Urothelium cell line (cell line): Measurements from ENCODE around the gene COX5B.
"Not testable (repeated sequence)": the region's sequence is repeated elsewhere in the genome, so short reads cannot be mapped to it uniquely, and the experiment has no call there.

Experiments used
- DNase-seq: peaks from one replicate; pipeline ENCODE4 v3.0.0; 2011; ENCODE audit warnings: low spot score, mixed read lengths
- FAIRE-seq: peaks from 2 replicates; lab custom pipeline; 2011; peaks lifted over from hg19 to GRCh38; lab: Jason Lieb, UNC

Gene COX5B, protein sequence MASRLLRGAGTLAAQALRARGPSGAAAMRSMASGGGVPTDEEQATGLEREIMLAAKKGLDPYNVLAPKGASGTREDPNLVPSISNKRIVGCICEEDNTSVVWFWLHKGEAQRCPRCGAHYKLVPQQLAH

DNA sequence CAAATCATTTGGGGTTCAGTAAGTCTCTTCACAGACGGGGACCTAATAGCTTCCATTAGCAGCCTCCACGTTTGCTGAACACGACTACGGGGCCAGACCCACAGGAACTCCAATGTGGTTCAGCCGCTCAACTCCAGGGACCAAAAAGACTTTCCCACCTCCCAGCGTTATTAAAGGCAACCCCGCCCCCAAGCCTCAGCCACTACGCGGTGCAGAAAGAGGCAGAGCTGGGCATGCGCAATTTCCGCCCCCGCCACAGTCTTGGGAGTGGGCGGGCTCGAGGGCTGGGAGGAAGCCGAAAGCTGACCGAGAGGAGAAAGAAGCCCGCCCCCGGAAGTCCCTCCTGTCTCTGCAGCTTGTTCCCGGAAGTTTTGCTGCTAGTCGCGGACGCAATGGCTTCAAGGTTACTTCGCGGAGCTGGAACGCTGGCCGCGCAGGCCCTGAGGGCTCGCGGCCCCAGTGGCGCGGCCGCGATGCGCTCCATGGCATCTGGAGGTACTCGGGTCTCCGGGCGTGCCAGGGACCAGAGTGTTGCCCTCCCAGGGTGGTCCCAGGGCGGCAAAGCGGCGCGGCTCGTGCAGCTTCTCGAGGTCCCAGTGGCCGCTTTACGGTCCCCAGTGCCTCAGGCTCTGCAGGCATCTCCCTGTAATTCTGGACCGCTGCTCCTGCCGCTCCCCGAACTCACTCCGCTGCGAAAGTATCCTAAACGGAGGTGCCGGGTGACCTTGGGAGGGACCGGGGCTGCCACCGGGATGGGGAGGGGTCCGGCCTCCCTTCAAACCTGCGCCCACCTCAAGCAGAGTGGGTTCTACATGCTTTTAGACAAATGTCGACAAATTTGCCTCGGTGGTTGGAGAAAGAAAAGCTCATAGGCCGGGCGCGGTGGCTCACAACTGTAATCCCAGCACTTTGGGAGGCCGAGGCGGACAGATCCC lies at the start of gene COX5B:
Gene COX5B, plus strand, starts transcription at position 368 of the 935 bp plus-strand sequence. Its CDS starts 25 bp downstream, at position 393.
- no peak for FAIRE-seq
- peak; percentile 100 for DNase-seq

DNA sequence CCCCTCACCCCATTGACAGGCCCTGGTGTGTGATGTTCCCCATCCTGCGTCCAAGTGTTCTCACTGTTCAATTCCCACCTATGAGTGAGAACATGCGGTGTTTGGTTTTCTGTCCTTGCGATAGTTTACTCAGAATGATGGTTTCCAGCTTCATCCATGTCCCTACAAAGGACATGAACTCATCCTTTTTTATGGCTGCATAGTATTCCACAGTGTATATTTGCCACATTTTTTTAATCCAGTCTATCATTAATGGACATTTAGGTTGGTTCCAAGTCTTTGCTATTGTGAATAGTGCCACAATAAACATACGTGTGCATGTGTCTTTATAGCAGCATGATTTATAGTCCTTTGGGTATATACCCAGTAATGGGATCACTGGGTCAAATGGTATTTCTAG lies 49.7 kb upstream of the COX5B start:
- not testable (repeated sequence) for DNase-seq, FAIRE-seq

DNA sequence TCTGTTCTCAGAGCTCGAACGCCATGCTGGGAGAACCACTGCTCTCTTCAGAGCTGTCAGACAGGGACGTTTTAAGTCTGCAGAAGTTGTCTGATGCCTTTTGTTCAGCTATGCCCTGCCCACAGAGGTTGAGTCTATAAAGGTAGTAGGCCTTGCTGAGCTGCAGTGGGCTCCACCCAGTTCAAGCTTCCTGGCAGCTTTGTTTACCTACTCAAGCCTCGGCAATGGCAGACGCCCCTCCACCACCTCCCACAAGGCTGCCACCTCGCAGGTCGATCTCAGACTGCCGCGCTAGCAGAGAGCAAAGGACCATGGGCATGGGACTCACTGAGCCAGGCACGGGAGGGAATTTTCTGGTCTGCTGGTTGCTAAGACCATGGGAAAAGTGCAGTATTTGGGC lies 44.3 kb upstream of the COX5B start:
- DNase-seq, FAIRE-seq: not testable (repeated sequence)

DNA sequence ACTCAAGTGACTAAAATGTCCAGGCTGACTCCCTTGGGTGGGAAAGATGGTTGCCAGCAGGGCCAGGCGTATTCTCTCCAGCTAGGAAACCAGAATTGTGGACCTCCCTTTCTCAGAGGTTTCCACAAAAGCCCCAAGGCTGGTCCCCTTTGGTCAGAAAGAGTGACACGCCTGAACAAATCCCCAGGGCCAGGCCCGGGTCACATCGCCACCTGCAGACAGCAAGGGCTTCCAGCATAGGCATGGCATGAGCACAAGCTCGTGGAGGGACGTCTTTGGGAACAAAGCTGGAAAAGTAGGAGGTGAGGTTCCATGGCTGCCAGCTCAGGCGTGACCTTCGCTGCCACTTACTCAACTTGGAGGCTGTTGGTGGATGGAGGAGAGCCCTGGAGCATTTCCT lies 40.8 kb upstream of the COX5B start:
- not testable (repeated sequence) for DNase-seq, FAIRE-seq

DNA sequence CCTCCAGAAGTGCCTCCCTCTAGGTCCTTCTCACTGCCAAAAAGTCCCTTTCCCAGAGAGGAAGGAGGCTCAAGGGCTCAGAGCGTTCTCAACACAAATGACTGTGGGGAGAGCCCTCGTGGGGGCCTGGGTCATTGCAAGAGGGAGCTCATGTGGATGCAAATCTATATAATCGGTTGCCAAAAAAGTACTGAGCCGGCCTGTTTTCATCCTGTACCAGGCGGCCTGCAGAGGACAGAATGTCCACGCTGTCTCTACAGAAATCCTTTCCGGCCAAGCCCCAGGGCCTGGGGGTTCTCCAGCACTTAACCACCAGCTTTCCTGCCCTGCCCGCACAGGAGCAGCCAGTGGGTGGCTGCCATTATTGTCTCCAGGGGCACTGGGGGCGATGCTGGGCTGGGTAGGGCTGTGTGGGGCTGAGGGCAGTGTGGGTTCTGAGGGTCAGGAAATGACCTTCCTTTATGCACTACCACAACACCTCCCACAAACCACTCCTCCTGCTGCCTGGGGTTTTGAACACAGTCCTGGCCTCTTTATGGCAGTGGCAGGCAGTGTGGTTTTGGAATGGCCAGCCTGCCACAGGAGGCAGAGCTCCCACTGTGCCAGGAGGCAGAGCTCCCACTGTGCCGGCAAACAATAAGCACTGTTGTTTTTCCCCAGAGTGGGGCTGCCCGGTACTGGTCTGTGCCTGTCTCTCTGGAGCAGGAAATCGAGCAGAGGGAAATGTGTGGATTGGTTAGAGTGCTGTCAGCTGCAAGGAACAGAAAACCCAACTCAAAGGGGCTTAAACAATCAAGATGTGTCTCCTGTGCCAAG lies 40.1 kb upstream of the COX5B start:
- DNase-seq, FAIRE-seq: not testable (repeated sequence)

DNA sequence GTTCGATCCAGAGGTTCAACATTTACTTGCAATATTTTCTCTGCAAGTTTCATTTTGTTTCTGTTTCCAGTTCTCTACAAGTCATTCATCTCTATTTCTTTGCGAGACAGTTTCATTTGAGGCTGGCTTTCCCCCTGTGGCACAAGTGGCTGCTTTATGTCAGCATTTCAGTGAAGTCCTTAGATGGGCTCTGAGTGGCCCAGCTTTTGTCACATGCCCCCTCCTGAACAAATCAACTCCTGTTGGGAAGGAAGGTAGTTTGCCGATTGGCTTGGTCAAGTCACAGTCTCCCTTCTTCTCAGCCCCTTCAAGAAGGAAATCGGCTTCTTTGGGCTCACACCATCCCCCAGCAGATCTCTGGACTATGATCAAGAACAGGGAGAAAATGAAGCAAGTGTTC lies 37.1 kb upstream of the COX5B start:
- not testable (repeated sequence) for FAIRE-seq, DNase-seq

DNA sequence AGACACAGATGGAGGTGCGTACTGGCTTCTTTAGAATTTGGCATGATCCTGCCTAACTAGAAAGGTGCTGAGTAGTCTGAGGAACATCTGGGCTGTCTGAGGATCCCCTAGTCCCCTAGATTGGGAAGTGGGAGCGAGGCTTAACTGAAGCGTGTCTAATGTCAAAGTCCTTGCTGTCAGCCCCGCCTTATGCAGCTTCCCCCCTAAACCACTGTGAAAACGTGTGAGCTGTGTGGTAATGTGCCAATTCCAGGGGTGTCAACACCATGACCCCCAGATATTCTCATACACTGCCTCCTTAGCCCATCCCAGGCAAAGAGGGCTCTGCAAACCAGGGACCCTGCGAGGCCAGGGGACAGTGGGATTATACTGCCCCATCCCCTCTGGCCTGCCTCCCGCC lies 34.0 kb upstream of the COX5B start:
- FAIRE-seq, DNase-seq: not testable (repeated sequence)

DNA sequence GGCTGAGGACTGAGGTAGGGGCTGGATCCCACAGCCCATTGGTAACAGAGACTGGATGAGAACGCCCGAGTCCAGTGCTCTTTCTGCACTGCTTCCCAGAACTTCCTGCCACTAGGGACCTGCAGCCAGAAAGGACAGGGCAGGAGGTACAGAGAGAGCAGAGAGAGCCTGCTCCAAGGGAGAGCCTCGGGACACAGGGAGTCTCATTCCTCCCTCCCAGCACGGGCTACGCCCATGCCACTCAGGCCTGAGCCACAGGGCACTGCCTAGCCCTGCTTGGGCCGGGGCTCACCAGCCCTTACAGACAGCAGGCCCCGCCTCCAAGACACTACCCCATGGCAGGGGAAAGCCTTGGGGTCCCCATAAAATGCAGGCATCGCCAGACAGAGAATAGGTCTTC lies 30.1 kb upstream of the COX5B start:
- not testable (repeated sequence) for FAIRE-seq, DNase-seq

DNA sequence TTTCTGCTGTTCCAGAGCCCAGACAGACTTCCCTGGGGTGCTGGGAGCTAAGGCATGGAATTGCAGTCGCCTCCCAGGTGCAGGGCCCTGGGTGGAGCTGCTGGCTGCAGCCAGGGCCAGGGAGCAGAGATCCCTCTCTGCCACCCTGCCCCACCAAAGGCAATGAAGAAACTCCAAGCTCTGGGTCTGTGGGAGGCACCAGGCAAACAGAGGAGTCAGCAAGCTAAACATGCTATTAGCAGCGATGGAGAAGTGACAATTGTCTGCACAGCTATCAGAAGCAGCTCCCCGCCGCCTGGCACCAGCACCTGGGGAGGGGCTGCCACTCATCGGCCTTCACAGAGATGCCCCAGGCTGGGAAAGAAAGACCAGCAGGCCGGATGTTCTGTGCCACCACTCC lies 28.0 kb upstream of the COX5B start:
- no peak for DNase-seq
- no peak for FAIRE-seq

DNA sequence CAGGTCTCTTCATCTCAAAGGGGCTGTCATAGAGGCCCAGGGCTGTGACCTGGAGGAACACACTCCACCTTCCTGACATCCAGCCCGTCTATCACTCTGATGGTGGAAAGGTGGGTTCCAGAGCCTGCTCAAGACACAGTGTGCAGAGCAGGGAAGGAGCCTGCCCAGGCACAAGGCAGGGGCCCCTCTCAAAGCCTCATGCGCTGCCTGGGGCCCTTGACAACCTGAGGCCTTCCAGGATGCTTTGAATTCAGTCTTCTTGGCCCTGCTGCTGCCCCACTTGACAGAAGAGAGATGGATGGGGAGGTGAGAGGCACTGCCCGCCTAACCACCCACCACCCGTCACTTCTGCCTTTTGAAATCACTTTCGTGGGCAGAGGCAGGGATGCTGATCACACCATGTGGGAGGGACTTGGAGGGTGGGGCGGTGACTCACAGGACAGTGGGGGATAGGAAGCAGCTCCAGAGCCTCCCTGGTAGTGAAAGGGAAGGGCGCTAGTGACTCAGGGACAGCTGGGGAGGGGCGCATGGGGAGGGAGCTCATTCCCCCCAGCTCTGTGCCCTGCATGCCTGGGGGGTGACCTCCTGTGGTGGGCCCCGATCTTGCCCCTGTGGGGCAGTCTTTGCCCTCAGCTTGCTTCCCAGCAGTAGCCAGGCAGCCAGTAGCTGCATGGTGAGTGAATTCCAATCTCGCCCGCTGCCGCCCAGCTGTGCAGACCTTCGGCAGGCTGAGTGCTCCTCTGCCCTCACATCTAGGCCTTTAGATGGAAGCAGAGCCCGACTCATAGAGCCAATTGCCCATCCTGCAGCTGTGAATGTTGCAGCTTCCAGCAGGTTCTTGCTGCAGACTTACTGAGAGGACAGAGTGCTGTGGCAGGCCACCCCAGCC lies 26.7 kb upstream of the COX5B start:
- peak; percentile 93 for FAIRE-seq
- DNase-seq, result not testable (repeated sequence)

DNA sequence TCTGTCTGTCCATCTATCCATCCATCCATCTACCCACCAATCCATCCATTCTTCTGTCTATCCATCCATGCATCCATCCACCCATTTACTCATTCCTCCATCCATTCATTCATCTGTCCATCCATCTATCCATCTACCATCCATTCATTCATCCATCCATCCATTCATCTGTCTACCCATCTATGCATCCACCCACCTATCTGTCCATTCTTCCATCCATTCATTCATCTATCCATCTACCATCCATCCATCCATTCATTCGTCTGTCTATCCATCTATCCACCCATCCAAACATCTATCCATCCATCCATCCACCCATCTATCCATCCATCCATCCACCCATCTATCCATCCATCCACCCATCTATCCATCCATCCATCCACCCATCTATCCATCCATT lies 25.4 kb upstream of the COX5B start:
- DNase-seq, FAIRE-seq: not testable (repeated sequence)

DNA sequence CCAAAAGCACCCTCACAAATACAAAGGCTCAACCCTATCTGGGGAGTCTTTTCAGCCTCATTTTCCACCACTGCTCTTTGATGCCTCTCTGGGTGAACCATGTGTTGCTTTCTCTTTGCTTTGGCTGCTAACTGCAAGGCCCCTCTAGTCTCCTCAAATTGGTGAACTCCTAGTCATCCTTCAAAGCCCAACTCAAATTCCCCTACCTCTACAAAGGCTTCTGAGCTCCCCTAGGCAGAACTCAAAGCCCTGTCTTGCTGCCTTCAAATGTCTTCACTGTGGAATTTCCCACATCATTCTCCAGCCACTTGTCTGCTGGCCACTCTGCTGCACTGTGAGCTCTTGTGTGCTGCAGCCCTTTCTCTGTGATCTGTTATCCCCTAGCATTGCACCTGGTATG lies 22.9 kb upstream of the COX5B start:
- FAIRE-seq, DNase-seq: not testable (repeated sequence)

DNA sequence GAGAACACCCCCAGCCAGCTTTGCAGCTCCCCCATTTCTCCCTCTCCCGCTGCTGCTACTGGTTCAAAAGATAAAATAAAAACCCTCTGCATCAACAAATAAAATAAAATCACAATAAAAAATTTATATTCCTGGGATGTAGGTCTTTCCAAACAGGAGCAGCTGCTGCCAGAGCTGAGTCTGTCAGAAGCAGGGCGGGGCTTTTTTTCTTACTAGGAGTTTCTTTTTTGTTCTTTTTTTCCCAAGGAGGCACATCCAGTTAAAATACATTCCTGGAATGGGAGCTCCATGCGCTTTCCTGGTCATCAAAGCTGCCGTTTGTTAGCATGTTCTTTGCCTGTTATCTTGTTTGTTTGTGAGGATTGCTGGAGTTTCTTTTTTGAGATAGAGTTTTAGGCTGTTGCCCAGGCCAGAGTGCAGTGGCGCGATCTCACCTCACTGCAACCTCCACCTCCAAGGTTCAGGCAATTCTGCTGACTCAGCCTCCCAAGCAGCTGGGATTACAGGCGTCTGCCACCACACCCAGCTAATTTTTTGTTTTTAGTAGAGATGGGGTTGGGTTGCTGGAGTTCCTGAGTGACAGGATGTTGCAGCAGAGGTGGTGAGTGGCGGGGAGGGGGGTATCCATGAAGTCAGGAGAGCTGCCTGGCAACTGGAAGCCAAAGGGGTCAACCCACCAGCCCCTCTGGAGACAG lies 20.4 kb upstream of the COX5B start:
- DNase-seq, result peak; percentile 8
- not testable (repeated sequence) for FAIRE-seq

DNA sequence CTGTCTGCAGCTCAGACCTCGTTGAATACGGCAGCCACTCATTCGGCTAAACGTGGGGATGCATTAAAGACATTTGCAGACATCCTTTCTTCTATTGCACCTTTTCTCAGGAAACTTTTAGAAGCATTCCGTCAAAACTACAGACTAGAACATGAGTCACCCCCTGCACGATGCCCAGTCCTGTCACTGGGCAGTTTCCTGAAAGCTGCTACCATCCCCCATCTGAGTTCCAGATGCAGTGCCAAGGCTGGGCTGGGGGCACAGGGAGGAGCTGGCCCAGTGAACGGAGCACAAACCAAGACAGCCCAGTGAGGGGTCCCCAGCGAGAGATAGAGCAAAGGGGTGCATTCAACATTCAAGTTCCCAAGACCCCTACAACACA lies 19.8 kb upstream of the COX5B start:
- not testable (repeated sequence) for FAIRE-seq

DNA sequence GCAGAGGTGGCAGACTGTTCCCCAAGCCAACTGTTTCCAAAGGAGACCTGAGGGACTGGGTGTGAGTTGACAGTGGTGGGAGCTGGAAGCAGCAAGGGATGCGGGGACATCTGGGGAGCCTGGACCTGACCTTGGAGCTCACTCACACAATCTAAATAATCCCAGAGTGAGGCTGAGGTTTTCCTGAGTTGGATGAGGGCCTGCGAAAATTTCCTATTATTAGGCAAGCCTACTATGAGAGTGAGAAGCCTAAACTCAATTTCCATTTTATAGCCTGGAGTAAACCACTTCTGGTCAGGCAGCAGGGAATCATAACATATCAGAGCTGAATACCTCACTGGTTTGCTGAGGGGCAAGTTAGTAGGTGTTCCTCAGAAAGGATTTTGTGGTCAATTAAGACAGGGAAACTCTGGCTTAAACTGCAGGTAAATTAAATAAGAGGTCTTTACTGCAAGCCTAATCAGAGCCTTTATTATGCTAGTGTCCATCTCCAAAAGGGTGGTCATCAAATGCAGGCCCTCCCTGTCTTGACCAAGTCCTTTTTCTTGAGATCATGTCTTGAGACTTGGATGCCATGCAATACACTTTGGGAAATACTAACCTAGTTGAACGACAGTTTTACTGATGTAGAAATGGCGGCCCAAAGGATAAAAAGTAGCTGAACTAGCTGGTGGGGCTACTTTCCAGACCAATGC lies 1.7 kb upstream of the COX5B start:
- DNase-seq (no peak), FAIRE-seq (no peak)

More for the DNA sequence above, 19.8 kb upstream of the COX5B start:
- DNase-seq, result peak; percentile 2

DNA sequence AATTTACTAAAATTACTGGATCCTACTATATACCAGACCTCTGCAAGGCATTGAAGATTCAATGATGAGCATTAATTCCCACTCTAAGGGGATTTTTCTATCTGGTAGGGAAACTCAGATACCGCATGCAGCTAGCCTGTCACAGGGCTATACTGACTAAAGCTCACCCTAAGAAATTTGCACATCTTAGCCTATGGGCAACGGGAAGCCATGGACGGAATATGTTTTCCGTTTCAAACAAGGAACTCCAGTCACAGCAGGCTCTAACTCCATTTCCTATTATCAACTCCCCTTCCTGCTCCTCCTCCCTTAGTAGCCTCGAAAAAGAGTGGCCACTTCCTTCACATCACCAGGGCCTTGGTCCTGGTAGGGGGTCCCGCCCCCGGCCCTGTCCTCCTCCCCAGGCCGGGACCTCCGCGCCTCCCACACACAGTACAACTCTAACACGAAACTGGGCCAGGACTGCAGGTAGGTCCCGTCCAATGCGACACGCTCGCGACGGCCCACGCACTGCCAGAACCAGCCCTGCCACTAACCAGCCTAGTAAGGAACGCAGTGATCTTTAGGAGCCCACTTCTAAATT lies 659 bp upstream of the COX5B start:
- no peak for FAIRE-seq
- peak; percentile 23 for DNase-seq

DNA sequence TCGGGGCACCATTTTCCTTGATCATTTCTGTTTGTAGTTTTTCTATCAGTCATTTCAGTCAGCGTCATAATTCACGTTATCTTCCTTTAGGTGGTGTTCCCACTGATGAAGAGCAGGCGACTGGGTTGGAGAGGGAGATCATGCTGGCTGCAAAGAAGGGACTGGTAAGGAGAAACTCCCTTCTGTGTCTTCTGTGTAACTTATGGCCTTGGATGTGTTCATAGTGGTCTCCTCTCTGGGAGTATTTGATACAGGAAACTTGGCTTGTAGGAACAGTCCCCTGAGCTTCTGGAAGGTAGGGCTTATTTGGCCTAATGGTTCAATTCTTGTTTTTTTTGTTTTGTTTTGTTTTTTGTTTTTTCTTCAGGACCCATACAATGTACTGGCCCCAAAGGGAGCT lies 1.1 kb downstream of the COX5B start:
- DNase-seq (no peak), FAIRE-seq (no peak)

DNA sequence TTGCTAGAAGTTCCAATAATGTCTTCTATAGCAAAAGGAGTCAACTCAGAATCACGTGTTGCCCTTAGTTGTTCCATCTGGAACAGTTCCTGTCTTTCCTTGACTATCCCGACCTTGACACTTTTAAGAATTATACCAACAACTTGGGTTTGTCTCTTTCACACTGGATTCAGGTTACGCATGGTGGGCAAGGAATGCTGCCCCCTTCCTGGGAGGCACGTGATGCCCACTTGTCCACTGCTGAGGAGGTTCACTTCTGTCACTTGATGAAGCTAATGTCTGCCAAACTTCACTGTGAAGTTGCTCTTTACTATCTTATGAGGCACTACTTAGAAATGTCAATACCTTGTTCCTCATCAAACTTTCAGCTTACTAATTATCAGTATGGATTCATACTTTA lies 5.3 kb downstream of the COX5B start:
- no peak for FAIRE-seq
- DNase-seq, result no peak

DNA sequence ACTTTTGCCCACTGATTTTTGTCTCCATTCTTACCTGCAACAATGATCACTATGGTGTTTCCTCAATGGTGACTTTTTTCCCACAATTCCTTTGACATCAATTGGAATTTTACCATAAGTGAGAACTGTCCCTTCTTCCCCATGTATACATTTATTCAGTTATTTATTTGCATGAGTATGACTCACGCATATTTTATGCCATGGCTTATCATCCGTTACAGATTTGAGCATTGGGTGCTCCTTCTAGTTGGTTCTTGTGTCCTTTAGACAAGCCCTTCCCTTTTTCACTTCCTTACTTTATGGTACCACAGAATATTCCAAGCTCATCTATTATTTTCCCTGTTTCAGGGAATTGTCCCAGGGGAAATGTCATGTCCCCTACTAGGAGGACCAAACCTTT lies 7.6 kb downstream of the COX5B start:
- no peak for FAIRE-seq

More for the DNA sequence above, 7.6 kb downstream of the COX5B start:
- DNase-seq, result no peak
